HG02623 (cell line): Measurements from ENCODE around the gene CCDC141.

ENCODE experiments used
- ATAC-seq: cut with Tn5 transposase; IDR thresholded peaks from one replicate; pipeline ENCODE4 v1.9.1; 2021; ENCODE audit warnings: moderate library complexity; ENCODE audit not compliant: unreplicated experiment

CCDC141 gene

DNA sequence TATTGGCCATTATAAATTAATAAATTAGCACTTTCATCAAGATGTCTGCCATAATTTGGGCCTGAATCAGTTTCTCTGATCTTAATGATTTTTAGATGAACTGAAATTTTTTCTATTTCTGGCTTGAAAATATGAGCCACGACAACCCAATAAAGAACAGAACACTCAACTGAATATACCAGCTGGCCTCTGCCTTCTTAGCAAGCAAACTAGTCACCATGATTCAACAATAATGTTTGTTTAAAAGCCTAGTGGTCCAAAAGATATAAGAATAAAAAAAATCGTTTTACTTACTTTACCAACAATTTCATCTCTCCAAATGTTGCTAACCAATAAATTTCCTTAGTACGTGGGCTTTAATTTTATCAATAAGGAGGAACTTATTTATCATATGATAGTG lies 176.0 kb downstream of the CCDC141 start:
- ATAC-seq, result no peak

DNA sequence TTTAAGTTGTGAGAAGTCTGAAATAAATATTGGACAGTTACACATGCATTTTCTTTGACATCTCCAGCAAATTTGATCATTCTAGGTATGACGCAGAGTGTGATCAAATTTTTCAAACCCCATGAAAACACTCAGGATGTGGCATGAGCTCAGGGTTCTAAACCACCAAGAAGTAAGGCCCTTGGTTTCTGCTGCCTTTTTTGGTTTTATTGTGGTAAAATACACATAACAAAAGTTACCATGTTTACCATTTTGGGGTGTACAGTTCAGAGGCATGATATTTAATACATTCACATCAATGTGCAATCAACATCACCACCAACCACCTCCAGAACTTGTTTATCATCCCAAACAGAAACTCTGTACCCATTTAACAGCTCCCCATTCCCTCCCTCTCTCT lies 178.4 kb downstream of the CCDC141 start:
- ATAC-seq, result no peak

- ATAC-seq, result no peak
Observed at GRCh38 chr2:178870703-178871102, 179.2 kb downstream of the CCDC141 start.

DNA sequence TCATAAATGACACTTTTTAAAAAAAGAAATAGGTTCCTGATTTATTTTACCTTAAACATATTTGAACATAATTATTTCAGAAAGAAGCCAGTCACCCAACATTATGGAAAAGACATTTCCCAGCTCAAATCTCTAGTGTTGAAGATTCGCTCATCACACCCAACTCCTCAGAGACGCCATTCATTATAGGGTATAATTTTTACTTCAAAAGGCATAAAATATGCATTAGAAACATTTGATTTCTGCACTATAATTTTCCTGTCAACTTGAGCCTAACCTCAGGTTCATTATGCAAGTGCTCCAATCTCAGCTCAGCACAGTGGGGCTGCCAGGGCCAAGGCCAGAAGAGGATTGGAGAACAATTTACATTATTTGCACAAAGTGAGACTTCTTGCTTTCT lies 183.9 kb downstream of the CCDC141 start:
- no peak for ATAC-seq

DNA sequence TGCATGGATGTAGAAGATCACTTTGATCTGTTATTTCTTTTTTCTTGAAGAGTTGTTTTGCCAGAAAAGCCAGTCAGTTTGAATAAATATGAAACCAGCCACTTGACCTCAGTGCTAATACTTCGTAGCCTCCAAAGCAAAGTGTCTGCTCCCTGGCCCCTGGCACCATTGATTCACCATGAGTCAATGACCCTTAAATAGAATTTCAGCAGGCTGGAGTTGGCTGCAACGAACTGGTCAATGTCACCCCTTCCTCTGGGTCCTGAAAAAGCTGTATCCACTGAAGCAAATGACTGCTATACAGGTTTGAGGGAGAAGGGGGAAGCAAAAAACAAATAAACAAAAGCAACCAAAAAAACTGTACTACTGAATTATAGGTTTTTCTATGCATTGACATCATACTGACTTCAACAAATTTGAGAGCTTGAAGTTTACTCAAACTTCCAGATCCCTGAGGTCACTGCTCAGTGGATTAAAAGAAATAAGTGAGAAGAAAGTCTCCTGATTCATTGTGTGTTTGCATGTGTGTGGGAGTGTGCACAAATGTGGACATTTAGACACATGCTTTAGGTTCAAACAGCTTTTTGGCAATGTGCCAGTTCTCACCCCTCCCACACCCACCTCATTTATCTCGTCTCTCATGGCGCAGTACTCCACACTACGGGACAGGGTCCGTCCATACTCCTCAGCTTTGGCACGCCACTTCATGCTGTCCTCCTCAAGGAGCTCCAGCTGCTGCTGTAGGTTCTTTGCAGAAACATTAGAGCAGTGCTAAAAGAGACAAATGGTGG lies 184.6 kb downstream of the CCDC141 start:
- ATAC-seq, result no peak

GRCh38 chr2:178863856-178864620 lies 185.9 kb downstream of the CCDC141 start:
- no peak for ATAC-seq

DNA sequence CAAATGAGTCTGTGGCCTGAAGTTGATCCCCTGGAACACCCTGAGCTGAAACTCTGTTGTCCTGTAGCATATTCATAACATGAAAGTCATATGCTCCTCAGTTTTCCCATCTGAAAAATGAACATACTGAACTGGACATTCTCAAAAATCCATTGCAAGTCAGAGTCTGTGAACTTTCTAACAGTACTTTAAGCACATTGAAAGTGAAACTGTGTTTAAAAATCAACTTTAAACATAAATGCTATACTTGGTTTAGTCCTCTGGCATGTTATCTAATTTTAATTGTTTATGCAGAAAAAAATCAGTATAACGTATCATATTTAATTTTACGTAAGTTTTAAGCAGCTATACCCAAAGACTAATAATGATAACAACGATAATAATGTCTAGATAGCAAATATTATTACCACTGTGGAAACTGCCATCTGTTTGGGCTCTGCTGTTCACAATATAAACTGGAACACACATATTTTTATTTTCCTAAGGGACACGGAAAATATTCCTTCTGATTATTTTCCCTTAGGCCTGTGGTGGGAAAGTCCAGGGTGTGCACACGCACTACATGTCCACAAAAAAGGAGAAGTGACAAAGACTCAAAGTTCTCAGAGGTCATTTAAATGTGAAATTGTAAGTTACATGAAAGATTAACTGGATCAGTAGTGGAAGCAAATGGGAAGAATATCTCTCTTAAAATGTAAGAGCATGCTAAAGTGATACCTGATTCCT lies 186.6 kb downstream of the CCDC141 start:
- no peak for ATAC-seq

- no peak for ATAC-seq
Observed at GRCh38 chr2:178860551-178860950, 189.4 kb downstream of the CCDC141 start.

GRCh38 chr2:178859730-178860129 lies 190.2 kb downstream of the CCDC141 start:
- no peak for ATAC-seq

DNA sequence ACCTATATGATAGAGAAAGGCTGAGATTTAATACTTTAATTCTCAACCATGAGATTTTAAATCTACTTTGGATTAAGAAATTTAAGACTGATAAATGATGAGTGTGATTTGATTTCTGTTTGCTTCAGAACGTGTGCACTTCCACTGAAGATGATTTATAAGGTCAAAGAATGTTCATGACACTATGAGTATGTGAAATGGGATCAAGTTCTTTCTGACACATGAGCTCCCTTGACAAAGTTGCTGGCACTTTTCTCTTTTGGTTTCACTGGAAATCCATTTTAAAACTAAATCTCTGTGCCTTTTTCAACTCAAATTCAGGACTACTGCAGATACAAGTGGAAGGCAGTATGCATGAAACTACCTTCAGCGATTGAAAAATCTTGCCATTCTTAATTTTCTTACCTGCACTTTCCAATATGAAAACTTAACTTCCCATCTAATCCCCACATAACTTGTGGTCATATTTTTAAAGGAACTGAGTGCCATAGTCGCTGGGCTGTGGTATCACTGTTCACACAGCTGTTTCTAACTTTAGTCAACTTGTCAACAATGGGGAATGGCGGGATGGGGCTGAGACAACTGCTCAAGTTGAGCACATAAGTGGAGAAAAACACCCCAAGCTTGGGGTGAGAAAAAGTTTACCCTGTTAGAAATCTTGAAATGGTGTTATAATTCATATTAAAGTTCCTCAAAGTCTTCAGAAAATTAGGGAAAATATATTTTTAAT lies 190.9 kb downstream of the CCDC141 start:
- ATAC-seq, result no peak

GRCh38 chr2:178855151-178855550 lies 194.8 kb downstream of the CCDC141 start:
- ATAC-seq, result no peak

- ATAC-seq, result no peak
Observed at GRCh38 chr2:178848335-178848734, 201.6 kb downstream of the CCDC141 start.

- no peak for ATAC-seq
Observed at GRCh38 chr2:178846458-178846802, 203.5 kb downstream of the CCDC141 start.

GRCh38 chr2:178845566-178846457 lies 204.1 kb downstream of the CCDC141 start:
- no peak for ATAC-seq

- ATAC-seq, result no peak
Observed at GRCh38 chr2:178844701-178845100, 205.2 kb downstream of the CCDC141 start.

DNA sequence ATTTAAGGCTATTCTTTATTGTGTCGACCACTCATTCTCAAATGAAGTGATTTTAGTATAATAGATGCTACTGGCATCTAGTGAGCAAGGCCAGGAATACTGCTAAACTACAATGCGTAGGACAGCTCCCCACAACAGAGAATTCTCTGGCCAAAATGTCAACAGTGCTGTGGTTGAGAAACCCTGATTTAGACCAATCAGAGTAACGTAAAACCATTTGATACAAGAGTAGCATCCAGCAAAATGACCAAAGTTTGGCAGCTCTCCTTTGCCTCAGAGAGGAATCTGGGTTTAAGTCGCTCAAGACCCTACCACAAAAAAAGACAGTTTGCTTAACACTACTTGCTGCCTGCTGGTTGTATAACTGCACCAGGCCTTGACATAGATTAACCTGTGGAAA lies 205.7 kb downstream of the CCDC141 start:
- no peak for ATAC-seq

GRCh38 chr2:178843697-178844096 lies 206.2 kb downstream of the CCDC141 start:
- ATAC-seq, result no peak

GRCh38 chr2:178836807-178837206 lies 213.1 kb downstream of the CCDC141 start:
- no peak for ATAC-seq

GRCh38 chr2:178834086-178834485 lies 215.9 kb downstream of the CCDC141 start:
- no peak for ATAC-seq

- no peak for ATAC-seq
Observed at GRCh38 chr2:178833382-178833781, 216.6 kb downstream of the CCDC141 start.
